Ectodermal cell (in vitro differentiated cells): ENCODE results near the gene ACP7.

Experiments used
- H3K27ac ChIP-seq: 2 replicates; pipeline ENCODE4 v1.7.0; 2013; ENCODE audit warnings: mild to moderate bottlenecking, low read depth, low read length; ENCODE audit not compliant: insufficient read depth, poor library complexity, severe bottlenecking
- H3K27me3 ChIP-seq: 2 replicates; pipeline ENCODE4 v1.7.0; 2013; ENCODE audit warnings: mild to moderate bottlenecking, low read length; ENCODE audit not compliant: insufficient read depth, control insufficient read depth, poor library complexity, severe bottlenecking
- H3K36me3 ChIP-seq: one replicate; pipeline ENCODE4 v1.7.0; 2013; ENCODE audit warnings: low read length; ENCODE audit not compliant: control insufficient read depth, insufficient read depth
- H3K4me1 ChIP-seq: one replicate; pipeline ENCODE4 v1.7.0; 2013; ENCODE audit warnings: low read length; ENCODE audit not compliant: control insufficient read depth, insufficient read depth
- H3K4me3 ChIP-seq: 2 replicates; pipeline ENCODE4 v1.7.0; 2013; ENCODE audit warnings: low read depth, low read length, control low read depth; ENCODE audit not compliant: insufficient read depth
- H3K9me3 ChIP-seq: 2 replicates; pipeline ENCODE4 v1.7.0; 2013; ENCODE audit warnings: mild to moderate bottlenecking, low read length, moderate library complexity; ENCODE audit not compliant: control insufficient read depth
- WGBS, 2 experiments: methylation state at CpG; one replicate each; pipeline ENCODE4 v1.1.7; 2013; ENCODE audit warnings: missing lambda C conversion rate in 2 of 2; 5-methylcytosine and 5-hydroxymethylcytosine counted together

Gene ACP7

GRCh38 chr19:39146091-39146490 lies 61.9 kb downstream of the ACP7 start:
- 92 to 100% methylated on average over 1 of the region's 1 CpG for WGBS, 2 experiments
- Histone ChIP-seq H3K27ac (no peak overlapping the region), H3K4me1 (peaks cover 13% of the 10 kb centered on the region), H3K27me3 (no peaks in the 10 kb centered on the region), H3K9me3 (no peaks in the 10 kb centered on the region), H3K4me3 (no peak overlapping the region), H3K36me3 (peaks cover 6% of the 10 kb centered on the region)

- Histone ChIP-seq H3K36me3 (peaks cover 6% of the 10 kb centered on the region), H3K27me3 (no peaks in the 10 kb centered on the region), H3K27ac (no peak overlapping the region), H3K4me1 (peaks cover 13% of the 10 kb centered on the region), H3K4me3 (no peak overlapping the region), H3K9me3 (no peaks in the 10 kb centered on the region)
- WGBS, 2 experiments, result 34 to 37% methylated on average over 7 of the region's 7 CpGs
Measured at GRCh38 chr19:39146686-39147450, 62.7 kb downstream of the ACP7 start.

DNA sequence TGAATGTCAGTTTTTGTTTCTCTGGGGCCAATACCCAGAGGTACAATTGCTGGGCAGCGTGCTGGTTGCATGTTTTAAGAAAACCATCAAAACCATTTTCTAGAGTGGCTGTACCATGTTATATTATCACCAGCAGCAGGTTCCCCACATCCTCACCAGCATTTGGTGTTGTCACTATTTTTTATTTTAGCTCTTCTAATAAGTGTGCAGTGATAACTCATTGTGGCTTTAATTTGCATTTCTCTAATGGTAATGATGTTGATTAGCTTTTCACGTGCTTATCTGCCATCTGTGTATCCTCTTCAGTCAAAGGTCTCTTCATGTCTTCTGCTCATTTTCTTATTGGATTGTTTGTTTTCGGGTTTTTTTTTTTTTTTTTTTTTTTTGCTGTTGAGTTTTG lies 63.3 kb downstream of the ACP7 start:
- Histone ChIP-seq H3K9me3 (no peaks in the 10 kb centered on the region), H3K4me1 (peaks cover 13% of the 10 kb centered on the region), H3K27me3 (no peaks in the 10 kb centered on the region), H3K4me3 (no peak overlapping the region), H3K36me3 (peaks cover 6% of the 10 kb centered on the region), H3K27ac (no peak overlapping the region)
- 75 to 76% methylated on average over 2 to 3 of the region's 3 CpGs for WGBS, 2 experiments

GRCh38 chr19:39148939-39149529 lies 64.9 kb downstream of the ACP7 start:
- Histone ChIP-seq H3K9me3 (no peaks in the 10 kb centered on the region), H3K4me3 (no peak overlapping the region), H3K27me3 (no peaks in the 10 kb centered on the region), H3K36me3 (peaks cover 6% of the 10 kb centered on the region), H3K27ac (no peak overlapping the region), H3K4me1 (peaks cover 13% of the 10 kb centered on the region)
- 96 to 97% methylated on average over 10 of the region's 10 CpGs for WGBS, 2 experiments

GRCh38 chr19:39150235-39150634 lies 66.1 kb downstream of the ACP7 start:
- H3K4me3 ChIP-seq, result no peak overlapping the region
- H3K4me1 ChIP-seq, result peaks cover under 1% of the 10 kb centered on the region
- H3K36me3 ChIP-seq, result peaks cover 6% of the 10 kb centered on the region
- H3K9me3 ChIP-seq, result no peaks in the 10 kb centered on the region
- WGBS, 2 experiments, result 83 to 91% methylated on average over 8 of the region's 8 CpGs
- H3K27ac ChIP-seq, result no peak overlapping the region
- no peaks in the 10 kb centered on the region for H3K27me3 ChIP-seq

- peaks cover 4% of the 10 kb centered on the region for H3K4me1 ChIP-seq
- H3K27ac ChIP-seq, result no peak overlapping the region
- no peaks in the 10 kb centered on the region for H3K9me3 ChIP-seq
- no peak overlapping the region for H3K4me3 ChIP-seq
- 91 to 94% methylated on average over 25 to 26 of the region's 26 CpGs for WGBS, 2 experiments
- H3K36me3 ChIP-seq, result peaks cover 6% of the 10 kb centered on the region
- H3K27me3 ChIP-seq, result no peaks in the 10 kb centered on the region
Measured at GRCh38 chr19:39150807-39151600, 66.8 kb downstream of the ACP7 start.

- Histone ChIP-seq H3K27me3 (no peaks in the 10 kb centered on the region), H3K27ac (no peak overlapping the region), H3K4me1 (peaks cover 8% of the 10 kb centered on the region), H3K4me3 (no peak overlapping the region), H3K9me3 (no peaks in the 10 kb centered on the region), H3K36me3 (peaks cover 6% of the 10 kb centered on the region)
- WGBS, 2 experiments, result 93 to 95% methylated on average over 10 of the region's 10 CpGs
Measured at GRCh38 chr19:39152066-39152465, 67.9 kb downstream of the ACP7 start.

GRCh38 chr19:39154100-39154628 lies 70.0 kb downstream of the ACP7 start:
- Histone ChIP-seq H3K4me1 (peaks cover 13% of the 10 kb centered on the region), H3K36me3 (peaks cover 1% of the 10 kb centered on the region), H3K27me3 (no peaks in the 10 kb centered on the region), H3K27ac (no peak overlapping the region), H3K9me3 (no peaks in the 10 kb centered on the region), H3K4me3 (no peak overlapping the region)
- 91 to 92% methylated on average over 13 of the region's 13 CpGs for WGBS, 2 experiments

GRCh38 chr19:39154629-39155100 lies 70.5 kb downstream of the ACP7 start:
- H3K4me3 ChIP-seq, result no peak overlapping the region
- H3K4me1 ChIP-seq, result peaks cover 13% of the 10 kb centered on the region
- H3K27me3 ChIP-seq, result no peaks in the 10 kb centered on the region
- H3K36me3 ChIP-seq, result no peaks in the 10 kb centered on the region
- 67 to 70% methylated on average over 11 of the region's 11 CpGs for WGBS, 2 experiments
- no peaks in the 10 kb centered on the region for H3K9me3 ChIP-seq
- no peak overlapping the region for H3K27ac ChIP-seq
